ENCODE data around the gene AFAP1.

DNA sequence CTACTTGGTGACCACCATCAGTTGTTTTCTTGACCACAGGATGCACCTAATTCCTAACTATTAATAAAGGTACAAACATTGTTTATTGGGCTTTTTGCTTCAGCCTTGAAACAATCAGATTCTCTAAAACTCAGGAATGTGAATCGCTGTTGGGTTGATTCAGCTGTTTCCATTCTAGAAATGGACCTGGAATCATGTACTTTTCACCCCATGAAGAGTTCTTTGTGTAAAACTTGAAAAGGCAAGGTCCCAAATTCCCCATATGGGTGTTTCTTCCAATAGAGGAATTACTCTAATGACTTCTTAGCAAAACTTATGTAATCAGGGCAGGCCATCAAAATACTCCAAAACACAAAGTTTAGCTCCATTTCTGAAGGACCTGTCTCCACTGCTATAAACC, 7.4 kb downstream of the AFAP1 start:
- no peak for TF ChIP-seq POLR2AphosphoS5 (IDR thresholded peaks at IDR 0.05; ENCODE audit: low read depth, low read length)
- TF ChIP-seq TAF1 (IDR thresholded peaks at IDR 0.05; ENCODE audit: borderline replicate concordance, insufficient read depth, low read length): no peak
- TF ChIP-seq SIN3A (IDR thresholded peaks at IDR 0.05; ENCODE audit: borderline replicate concordance, insufficient read depth, low read length): no peak
- TF ChIP-seq, protein P1, sequence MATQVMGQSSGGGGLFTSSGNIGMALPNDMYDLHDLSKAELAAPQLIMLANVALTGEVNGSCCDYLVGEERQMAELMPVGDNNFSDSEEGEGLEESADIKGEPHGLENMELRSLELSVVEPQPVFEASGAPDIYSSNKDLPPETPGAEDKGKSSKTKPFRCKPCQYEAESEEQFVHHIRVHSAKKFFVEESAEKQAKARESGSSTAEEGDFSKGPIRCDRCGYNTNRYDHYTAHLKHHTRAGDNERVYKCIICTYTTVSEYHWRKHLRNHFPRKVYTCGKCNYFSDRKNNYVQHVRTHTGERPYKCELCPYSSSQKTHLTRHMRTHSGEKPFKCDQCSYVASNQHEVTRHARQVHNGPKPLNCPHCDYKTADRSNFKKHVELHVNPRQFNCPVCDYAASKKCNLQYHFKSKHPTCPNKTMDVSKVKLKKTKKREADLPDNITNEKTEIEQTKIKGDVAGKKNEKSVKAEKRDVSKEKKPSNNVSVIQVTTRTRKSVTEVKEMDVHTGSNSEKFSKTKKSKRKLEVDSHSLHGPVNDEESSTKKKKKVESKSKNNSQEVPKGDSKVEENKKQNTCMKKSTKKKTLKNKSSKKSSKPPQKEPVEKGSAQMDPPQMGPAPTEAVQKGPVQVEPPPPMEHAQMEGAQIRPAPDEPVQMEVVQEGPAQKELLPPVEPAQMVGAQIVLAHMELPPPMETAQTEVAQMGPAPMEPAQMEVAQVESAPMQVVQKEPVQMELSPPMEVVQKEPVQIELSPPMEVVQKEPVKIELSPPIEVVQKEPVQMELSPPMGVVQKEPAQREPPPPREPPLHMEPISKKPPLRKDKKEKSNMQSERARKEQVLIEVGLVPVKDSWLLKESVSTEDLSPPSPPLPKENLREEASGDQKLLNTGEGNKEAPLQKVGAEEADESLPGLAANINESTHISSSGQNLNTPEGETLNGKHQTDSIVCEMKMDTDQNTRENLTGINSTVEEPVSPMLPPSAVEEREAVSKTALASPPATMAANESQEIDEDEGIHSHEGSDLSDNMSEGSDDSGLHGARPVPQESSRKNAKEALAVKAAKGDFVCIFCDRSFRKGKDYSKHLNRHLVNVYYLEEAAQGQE (IDR thresholded peaks at IDR 0.05; ENCODE audit: insufficient read depth in 1 of 2, low read depth in 2 of 2, low read length in 2 of 2): no peak

Measured in PFSK-1 (cell line).